Kidney (tissue), 22 donors: ENCODE results near the gene COL28A1. TPM values are rescaled to one million over a fixed set of nuclear protein-coding genes. Genes with fewer than 3 reads are reported as not detected.
A peak's percentile ranks its signal among the peaks of the same experiment; 100 is the strongest.

Source experiments
- DNase-seq, 5 donors: peaks; one replicate each; pipeline ENCODE4 v3.0.0-alpha.2; 2013 to 2020
- FAIRE-seq: peaks from 2 replicates; lab custom pipeline; 2012; peaks lifted over from hg19 to GRCh38; lab: Jason Lieb, UNC
- H3K27ac ChIP-seq, 2 donors: one replicate each; pipeline ENCODE4 v1.7.0; 2013; ENCODE audit warnings: low read depth in 2 of 2, low read length in 2 of 2, inconsistent platforms in 1 of 2
- H3K27me3 ChIP-seq: one replicate; pipeline ENCODE4 v1.7.1; 2013; ENCODE audit warnings: low read length, inconsistent platforms; ENCODE audit not compliant: control insufficient read depth, insufficient read depth
- H3K36me3 ChIP-seq, 3 donors: one replicate each; pipeline versions ENCODE4 v1.7.0 to v1.7.1; 2013; ENCODE audit warnings: low read length in 3 of 3, control low read depth in 1 of 3, inconsistent platforms in 1 of 3; ENCODE audit not compliant: insufficient read depth in 3 of 3, control insufficient read depth in 2 of 3
- H3K4me1 ChIP-seq, 3 donors: one replicate each; pipeline versions ENCODE4 v1.7.0 to v1.7.1; 2013; ENCODE audit warnings: low read length in 3 of 3, inconsistent platforms in 1 of 3, low read depth in 1 of 3; ENCODE audit not compliant: control insufficient read depth in 2 of 3, insufficient read depth in 2 of 3
- H3K4me3 ChIP-seq, 3 donors: one replicate each; pipeline versions ENCODE4 v1.7.0 to v1.8.1; 2013; ENCODE audit warnings: low read length in 3 of 3, control low read depth in 1 of 3, inconsistent platforms in 1 of 3
- H3K9ac ChIP-seq, 3 donors: one replicate each; pipeline versions ENCODE4 v1.7.0 to v1.7.1; 2013; ENCODE audit warnings: low read length in 3 of 3, control low read depth in 1 of 3, inconsistent platforms in 1 of 3
- H3K9me3 ChIP-seq, 3 donors: one replicate each; pipeline versions ENCODE4 v1.7.0 to v1.7.1; 2013; ENCODE audit warnings: low read length in 3 of 3, control low read depth in 1 of 3, inconsistent platforms in 1 of 3; ENCODE audit not compliant: control insufficient read depth in 2 of 3, insufficient read depth in 1 of 3
- CTCF ChIP-seq: IDR thresholded peaks from 3 replicates; pipeline ENCODE4 v1.5.1; 2012; ENCODE audit warnings: mild to moderate bottlenecking, moderate library complexity, borderline replicate concordance; ENCODE audit not compliant: insufficient read depth; ENCODE audit errors: extremely low read depth
- intact Hi-C: fragments of 100-400 bp; cut with DNase I; formaldehyde crosslinking; loops from one replicate; pipeline ENCODE4 v1.11.1; 2022
- long read RNA-seq, 10 donors: library from polyadenylated mRNA in 1 of 10; unstranded in 1 of 10; transcript quantifications; one replicate each; pipeline ENCODE4 v2.0.0 and lab custom pipeline, GENCODE V29; 2021 to 2026
- polyA plus RNA-seq: library from polyadenylated mRNA; stranded (reverse); fragments of 350-450 nt; fragmentation: Illumina TruSeq; extraction: RNeasy Lipid Tissue Mini Kit (QIAGEN cat#74804); gene quantifications from one replicate; pipeline ENCODE4 v1.2.3, GENCODE V29; 2014; ENCODE audit warnings: low read depth, low replicate concordance; ENCODE audit not compliant: insufficient read depth
- total RNA-seq: library from RNA; stranded (reverse); fragmentation: NEBNext Ultra II Directional; extraction: Animal tissue kit (Norgen Biotek cat#: 25700); gene quantifications from one replicate; pipeline ENCODE4 v1.2.1, GENCODE V29; 2021
- donor health status: control.
- donor health status: control.
- donor health status: control.
- donor health status: control.
- donor health status: control.
- donor health status: DM: yes; HTN: yes; CAD: no.
- donor health status: Normal renal cell carcinoma (clear cell type).

COL28A1 gene
- total RNA-seq (5.8 TPM), polyA plus RNA-seq (2.7 TPM)
- long read RNA-seq, donor 1, result 0 reads
- long read RNA-seq, donor 2, result 0 reads
- long read RNA-seq, donor 3, result 0 reads
- long read RNA-seq, donor 4, result 0 reads
- long read RNA-seq, donor 5, result 0 reads
- long read RNA-seq, donor 6, result 0 reads
- long read RNA-seq, donor 7, partial matches to known transcripts, result 1 of 2 reads
- long read RNA-seq, donor 7, other reads (novel, unspliced or antisense), result 1 of 2 reads
- long read RNA-seq, donor 8, full-length matches to known transcripts, result 1 of 1 reads
- long read RNA-seq, donor 8, partial matches to known transcripts, result 0 of 1 reads
- long read RNA-seq, donor 8, other reads (novel, unspliced or antisense), result 0 of 1 reads
- long read RNA-seq, donor 9, result 0 reads
- long read RNA-seq, donor 10, result 0 reads

DNA sequence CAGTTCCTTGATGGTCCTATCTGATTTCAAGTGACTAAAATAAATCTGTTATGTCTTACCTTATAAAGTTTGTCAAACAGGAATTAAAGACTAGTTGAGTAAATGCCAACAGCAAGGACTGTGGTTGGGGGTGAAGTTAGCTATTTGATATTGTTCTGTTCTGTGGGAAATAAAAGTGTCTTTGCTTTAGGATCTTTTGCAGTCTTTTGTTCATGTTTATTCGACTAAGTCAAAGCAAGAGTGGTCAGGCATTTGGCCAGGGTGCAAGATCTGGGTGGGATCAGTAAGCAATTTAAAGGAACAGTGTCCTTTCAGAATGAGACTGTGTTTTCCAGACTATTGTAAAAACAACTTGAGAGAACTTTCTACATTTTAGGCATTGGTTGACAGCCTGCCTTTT lies at the start of gene COL28A1:
COL28A1 (minus strand) TSS at position 183 of the 400 bp plus-strand sequence. CDS start 2,998 bp downstream, outside the sequence.
- Histone ChIP-seq H3K9me3 (no peaks in the 10 kb centered on the region), H3K27me3 (no peaks in the 10 kb centered on the region), H3K4me3 (peak within 1 kb of the TSS in 1 of 3 donors; percentile 19), H3K36me3 (no peaks in the 10 kb centered on the region), H3K9ac (peak within 1 kb of the TSS in 1 of 3 donors; percentile 25), H3K27ac (no peak within 1 kb of the TSS), H3K4me1 (no peaks in the 10 kb centered on the region)
- DNase-seq (peak in 1 of 5 donors; percentile 62), FAIRE-seq (no peak)
- no peak for TF ChIP-seq CTCF
- intact Hi-C loops, result no loop called here

DNA sequence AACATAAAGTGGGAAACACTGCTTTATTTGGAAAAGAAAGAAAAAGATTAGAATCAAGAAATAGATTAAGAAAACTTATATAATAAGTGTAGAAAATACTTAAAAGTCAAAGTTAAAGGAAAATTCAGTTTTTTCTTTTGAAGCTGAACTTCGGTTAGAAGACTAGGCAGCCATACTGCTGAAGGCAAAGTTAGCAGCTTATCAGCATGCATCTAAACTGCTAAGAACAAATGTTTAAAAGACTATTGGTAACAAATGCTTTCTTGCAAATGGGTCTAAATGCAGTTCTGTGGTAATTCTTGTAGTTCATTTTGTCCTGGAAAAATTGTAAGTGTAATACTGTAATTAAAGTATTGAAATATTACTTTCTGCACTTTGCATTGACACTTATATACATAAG lies 49.0 kb upstream of the COL28A1 start:
- DNase-seq (no peak), FAIRE-seq (no peak)
- H3K4me1 ChIP-seq, result no peaks in the 10 kb centered on the region
- intact Hi-C loops, result no loop called here
- no peaks in the 10 kb centered on the region for H3K27me3 ChIP-seq
- H3K9me3 ChIP-seq, result no peaks in the 10 kb centered on the region
- no peak overlapping the region for H3K4me3 ChIP-seq
- no peak for TF ChIP-seq CTCF
- no peak overlapping the region for H3K27ac ChIP-seq
- no peak overlapping the region for H3K9ac ChIP-seq
- H3K36me3 ChIP-seq, result no peaks in the 10 kb centered on the region

DNA sequence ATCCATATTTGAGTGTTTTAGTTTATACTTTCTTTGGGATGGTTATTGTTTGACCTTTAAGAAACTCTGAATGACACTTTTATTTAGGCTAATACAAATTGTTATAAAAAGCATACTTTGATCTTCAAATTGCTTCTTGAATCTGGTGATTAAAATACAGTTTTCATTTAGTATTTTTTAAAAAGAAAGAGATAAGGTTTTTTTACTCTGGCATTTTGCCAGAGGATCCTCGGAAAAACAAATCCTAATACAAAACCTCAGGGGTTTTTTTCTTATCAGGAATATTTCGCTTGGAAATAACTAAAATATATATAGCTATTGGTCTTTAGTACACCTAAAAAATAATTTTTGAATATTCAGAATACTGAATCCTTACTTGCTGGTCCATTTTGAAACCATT lies 48.1 kb upstream of the COL28A1 start:
- no peaks in the 10 kb centered on the region for H3K4me1 ChIP-seq
- H3K27me3 ChIP-seq, result no peaks in the 10 kb centered on the region
- no peaks in the 10 kb centered on the region for H3K36me3 ChIP-seq
- no peaks in the 10 kb centered on the region for H3K9me3 ChIP-seq
- no peak for DNase-seq
- no peak overlapping the region for H3K4me3 ChIP-seq
- intact Hi-C loops, result no loop called here
- H3K9ac ChIP-seq, result no peak overlapping the region
- no peak overlapping the region for H3K27ac ChIP-seq
- no peak for TF ChIP-seq CTCF
- no peak for FAIRE-seq
